ENCODE measurements around the gene STARD7.

The STARD7 gene
- 74.7 to 329 (median 254) reads per million in 17 experiments for total RNA-seq

- DNase-seq = peak; percentile 98 to 99 (median 99)
These were observed at the start of gene STARD7 for GRCh38 chr2:96208143-96209010. TSS of gene STARD7 (minus strand) at chr2:96208827. CDS start at chr2:96208434, 393 bp downstream.

- DNase-seq = peak; percentile 67 to 90 (median 82)
These were observed 49.1 kb upstream of the STARD7 start for GRCh38 chr2:96257744-96258143.

GRCh38 chr2:96256611-96257113 is 48.0 kb upstream of the STARD7 start:
- peak; percentile 21 to 69 (median 56) for DNase-seq

- DNase-seq = no peak
These were observed 45.9 kb upstream of the STARD7 start for GRCh38 chr2:96254571-96254970.

GRCh38 chr2:96253006-96253405 is 44.4 kb upstream of the STARD7 start:
- no peak for DNase-seq

GRCh38 chr2:96252526-96252925 is 43.9 kb upstream of the STARD7 start:
- DNase-seq = no peak

GRCh38 chr2:96251721-96252292 is 43.2 kb upstream of the STARD7 start:
- peak in 2 of 4 experiments; percentile 28 to 44 for DNase-seq

GRCh38 chr2:96250188-96250587 is 41.6 kb upstream of the STARD7 start:
- no peak for DNase-seq

- no peak for DNase-seq
These were observed 41.0 kb upstream of the STARD7 start for GRCh38 chr2:96249654-96250053.

GRCh38 chr2:96248624-96249023 is 40.0 kb upstream of the STARD7 start:
- DNase-seq = no peak

GRCh38 chr2:96247896-96248295 is 39.3 kb upstream of the STARD7 start:
- no peak for DNase-seq

GRCh38 chr2:96247009-96247408 is 38.4 kb upstream of the STARD7 start:
- DNase-seq = peak; percentile 77 to 87 (median 87)

GRCh38 chr2:96245609-96246390 is 37.2 kb upstream of the STARD7 start:
- peak; percentile 89 to 98 (median 94) for DNase-seq

- DNase-seq = no peak
These were observed 35.2 kb upstream of the STARD7 start for GRCh38 chr2:96243843-96244242.

- DNase-seq = peak; percentile 85 to 94 (median 92)
These were observed 33.4 kb upstream of the STARD7 start for GRCh38 chr2:96241900-96242611.

GRCh38 chr2:96241227-96241626 is 32.6 kb upstream of the STARD7 start:
- DNase-seq = peak in 1 of 4 experiments; percentile 20

- peak in 1 of 4 experiments; percentile 21 for DNase-seq
These were observed 31.9 kb upstream of the STARD7 start for GRCh38 chr2:96240341-96241038.

GRCh38 chr2:96239745-96240264 is 31.2 kb upstream of the STARD7 start:
- no peak for DNase-seq

- DNase-seq = no peak
These were observed 30.5 kb upstream of the STARD7 start for GRCh38 chr2:96239091-96239490.

- no peak for DNase-seq
These were observed 29.6 kb upstream of the STARD7 start for GRCh38 chr2:96238266-96238665.

- no peak for DNase-seq
These were observed 28.3 kb upstream of the STARD7 start for GRCh38 chr2:96236882-96237281.
